GM18870 (cell line): ENCODE measurements around the gene CYS1.

Experiments
- ATAC-seq: cut with Tn5 transposase; IDR thresholded peaks from one replicate; pipeline ENCODE4 v1.9.1; 2021; ENCODE audit warnings: moderate library complexity; ENCODE audit not compliant: unreplicated experiment

Gene CYS1

GRCh38 chr2:10048501-10049171, 31.6 kb downstream of the CYS1 start:
- no peak for ATAC-seq

GRCh38 chr2:10047616-10048500, 32.4 kb downstream of the CYS1 start:
- no peak for ATAC-seq

- ATAC-seq, result no peak
Measured at GRCh38 chr2:10046931-10047330, 33.3 kb downstream of the CYS1 start.

- no peak for ATAC-seq
Measured at GRCh38 chr2:10045561-10046355, 34.5 kb downstream of the CYS1 start.

GRCh38 chr2:10043906-10044601, 36.2 kb downstream of the CYS1 start:
- ATAC-seq, result no peak

GRCh38 chr2:10043256-10043905, 36.8 kb downstream of the CYS1 start, which contains the start of gene KLF11:
TSS of gene KLF11 (plus strand) at chr2:10043550. CDS start at chr2:10043717, 167 bp downstream.
- ATAC-seq, result no peak

GRCh38 chr2:10042301-10043161, 37.7 kb downstream of the CYS1 start:
- no peak for ATAC-seq

GRCh38 chr2:10041711-10042110, 38.5 kb downstream of the CYS1 start:
- ATAC-seq, result no peak

- no peak for ATAC-seq
Measured at GRCh38 chr2:10039658-10040410, 40.4 kb downstream of the CYS1 start.

GRCh38 chr2:10038716-10039115, 41.5 kb downstream of the CYS1 start:
- ATAC-seq, result no peak

GRCh38 chr2:10038123-10038522, 42.1 kb downstream of the CYS1 start:
- no peak for ATAC-seq

GRCh38 chr2:10036095-10036884, 43.9 kb downstream of the CYS1 start:
- ATAC-seq, result peak; percentile 45

GRCh38 chr2:10035633-10036032, 44.6 kb downstream of the CYS1 start:
- ATAC-seq, result no peak

GRCh38 chr2:10035053-10035422, 45.2 kb downstream of the CYS1 start:
- no peak for ATAC-seq

- no peak for ATAC-seq
Measured at GRCh38 chr2:10034333-10035052, 45.7 kb downstream of the CYS1 start.

- no peak for ATAC-seq
Measured at GRCh38 chr2:10033251-10034006, 46.8 kb downstream of the CYS1 start.

- no peak for ATAC-seq
Measured at GRCh38 chr2:10032746-10033105, 47.5 kb downstream of the CYS1 start.
